Heart right ventricle (tissue), 16 donors: ENCODE data around the gene TBATA. TPM values are rescaled to one million over a fixed set of nuclear protein-coding genes. Genes with fewer than 3 reads are reported as not detected.

Experiments
- ATAC-seq, 8 donors: fragments of 200-7000 bp; cut with Tn5 transposase; one replicate each; pipeline ENCODE4 v1.9.1; 2020; ENCODE audit warnings: mild to moderate bottlenecking in 8 of 8, moderate library complexity in 8 of 8, moderate number of reproducible peaks in 1 of 8
- DNase-seq, 2 donors: peaks; one replicate each; pipeline ENCODE4 v3.0.0-alpha.2; 2020
- H3K27ac ChIP-seq, 10 donors: fragments of 200-600 bp; sonication (generic) in 2 of 10; one replicate each; pipeline versions ENCODE4 v1.5.0 to v1.8.0; 2020 to 2022; ENCODE audit warnings: mild to moderate bottlenecking in 3 of 10
- H3K27me3 ChIP-seq, 7 donors: fragments of 200-600 bp; one replicate each; pipeline ENCODE4 v1.8.0; 2021 to 2022; ENCODE audit warnings: mild to moderate bottlenecking in 2 of 7
- H3K36me3 ChIP-seq, 9 donors: fragments of 200-600 bp; sonication (generic) in 1 of 9; one replicate each; pipeline versions ENCODE4 v1.5.0 to v1.8.0; 2020 to 2022; ENCODE audit warnings: mild to moderate bottlenecking in 2 of 9
- H3K4me1 ChIP-seq, 9 donors: fragments of 200-600 bp; sonication (generic) in 1 of 9; one replicate each; pipeline versions ENCODE4 v1.5.0 to v1.8.0; 2020 to 2022; ENCODE audit warnings: mild to moderate bottlenecking in 4 of 9
- H3K4me3 ChIP-seq, 10 donors: fragments of 200-600 bp; sonication (generic) in 2 of 10; one replicate each; pipeline versions ENCODE4 v1.5.0 to v1.8.0; 2020 to 2022; ENCODE audit warnings: mild to moderate bottlenecking in 7 of 10, moderate library complexity in 2 of 10
- H3K9me3 ChIP-seq, 11 donors: fragments of 200-600 bp in 10 of 11; sonication (generic) in 2 of 11; one replicate each; pipeline versions ENCODE4 v1.5.0 to v1.8.0; 2013 to 2022; ENCODE audit warnings: mild to moderate bottlenecking in 2 of 11, control low read depth in 1 of 11, moderate library complexity in 1 of 11
- CTCF ChIP-seq, 9 donors: fragments of 200-600 bp; sonication (generic) in 2 of 9; IDR thresholded peaks; one replicate each; pipeline versions ENCODE4 v1.5.0 to v1.8.0; 2021 to 2022; ENCODE audit warnings: antibody characterized with exemption in 9 of 9, mild to moderate bottlenecking in 5 of 9, moderate library complexity in 1 of 9
- WGBS, 2 donors: extraction: QIAGEN DNeasy Blood & Tissue Kit; methylation state at CpG; one replicate each; pipeline ENCODE4 v1.1.7; 2013; ENCODE audit warnings: inconsistent platforms in 1 of 2; 5-methylcytosine and 5-hydroxymethylcytosine counted together
- intact Hi-C, 10 donors: fragments of 100-400 bp; cut with DNase I; formaldehyde crosslinking; loops; one replicate each; pipeline versions ENCODE4 v1.11.1 to v1.14.2; 2022
- polyA plus RNA-seq, 2 donors: library from polyadenylated mRNA; stranded (reverse); fragments of 200-250 nt; gene quantifications; one replicate each; pipeline ENCODE4 v1.2.3, GENCODE V29; 2013
- total RNA-seq, 10 donors: library from RNA; stranded (reverse); fragmentation: NEBNext Ultra II Directional in 3 of 10; extraction: Animal tissue kit (Norgen Biotek cat#: 25700) in 3 of 10; gene quantifications; one replicate each; pipeline versions ENCODE4 v1.2.1 to v1.2.4, GENCODE V29; 2021 to 2023
- donor health status: Arrhythmogenic right ventricular cardiomyopathy.
- donor health status: ischemic (EF 13 %, LVEDD 7.1; RV severe dilation, severe dysfunction).
- donor health status: healthy with polysubstance abuse.
- donor health status: DM: no; HTN: yes; CAD: no.
- donor health status: DM: no; HTN: no; CAD: no.
- donor health status: ischemic (EF 25% LVEDD 6.9; RV normal size, moderate dysfunction).
- donor health status: ischemic (EF 25% LVEDD 5.7; RV mildly dilated, moderate dysfunction).
- donor health status: healthy.
- donor health status: DM: yes; HTN: yes; CAD: no.
- donor health status: Ischemic cardiomyopathy.
- donor health status: ischemic (EF 35%, LVEDD 5.7; RV mildly dilated, moderate dysfunction).
- donor health status: nonischemic (EF 11% LVEDD 7.7; RV severe dilation, severe dysfunction).
- donor health status: DM: yes; HTN: yes; CAD: no.
- donor health status: PGD.
- donor health status: ischemic (EF 29% LVEDD 5.4; RV normal size, mild dysfunction).
- donor health status: nonischemic (EF 23%, LVEDD 6.1; RV moderate dilation, normal function).

The TBATA gene
- total and polyA plus RNA-seq, 12 donors = not detected

GRCh38 chr10:70828923-70829322 is 43.7 kb upstream of the TBATA start:
- Histone ChIP-seq H3K36me3 (peaks cover 0 to 38% (median 0%) of the 10 kb centered on the region in 9 donors), H3K4me1 (peaks cover 0 to 64% (median 23%) of the 10 kb centered on the region in 9 donors), H3K9me3 (no peaks in the 10 kb centered on the region), H3K4me3 (no peak overlapping the region), H3K27me3 (no peaks in the 10 kb centered on the region), H3K27ac (peak overlapping the region in 5 of 10 donors; percentile 24 to 56 (median 35))
- intact Hi-C loops = no loop called here
- ATAC-seq (no peak), DNase-seq (no peak)
- TF ChIP-seq CTCF (IDR thresholded peaks at IDR 0.05) = no peak
- WGBS, 2 donors = 70 to 72% methylated on average over 4 of the region's 4 CpGs

GRCh38 chr10:70827086-70827757 is 42.0 kb upstream of the TBATA start:
- DNase-seq (no peak), ATAC-seq (no peak)
- peaks cover 0 to 42% (median 0%) of the 10 kb centered on the region in 9 donors for H3K36me3 ChIP-seq
- H3K27me3 ChIP-seq = no peaks in the 10 kb centered on the region
- H3K4me3 ChIP-seq = no peak overlapping the region
- peaks cover 0 to 56% (median 23%) of the 10 kb centered on the region in 9 donors for H3K4me1 ChIP-seq
- WGBS, 2 donors = 81 to 86% methylated on average over 2 of the region's 2 CpGs
- H3K9me3 ChIP-seq = no peaks in the 10 kb centered on the region
- no peak for TF ChIP-seq CTCF (IDR thresholded peaks at IDR 0.05)
- no peak overlapping the region for H3K27ac ChIP-seq
- intact Hi-C loops = no loop called here

- DNase-seq (no peak), ATAC-seq (no peak)
- Histone ChIP-seq H3K4me3 (no peak overlapping the region), H3K9me3 (no peaks in the 10 kb centered on the region), H3K27ac (no peak overlapping the region), H3K4me1 (peaks cover 0 to 30% (median 9%) of the 10 kb centered on the region in 9 donors), H3K27me3 (no peaks in the 10 kb centered on the region), H3K36me3 (peaks cover 0 to 76% (median 6%) of the 10 kb centered on the region in 9 donors)
- no peak for TF ChIP-seq CTCF (IDR thresholded peaks at IDR 0.05)
- intact Hi-C loops = no loop called here
- 82 to 92% methylated on average over 2 of the region's 2 CpGs for WGBS, 2 donors
Measured at GRCh38 chr10:70822076-70822820, 37.1 kb upstream of the TBATA start.

GRCh38 chr10:70820976-70821750 is 36.0 kb upstream of the TBATA start:
- peaks cover 0 to 30% (median 10%) of the 10 kb centered on the region in 9 donors for H3K4me1 ChIP-seq
- WGBS, 2 donors = 85 to 89% methylated on average over 4 of the region's 4 CpGs
- H3K27ac ChIP-seq = no peak overlapping the region
- TF ChIP-seq CTCF (IDR thresholded peaks at IDR 0.05) = no peak
- H3K27me3 ChIP-seq = no peaks in the 10 kb centered on the region
- ATAC-seq (no peak), DNase-seq (no peak)
- no peak overlapping the region for H3K4me3 ChIP-seq
- H3K9me3 ChIP-seq = no peaks in the 10 kb centered on the region
- intact Hi-C loops = no loop called here
- peaks cover 0 to 74% (median 6%) of the 10 kb centered on the region in 9 donors for H3K36me3 ChIP-seq
